NCI-H187 (cell line): ENCODE data around the gene ATG10.
"Not testable (repeated sequence)": the region's sequence is repeated elsewhere in the genome, so short reads cannot be mapped to it uniquely, and the experiment has no call there.

Source experiments
- DNase-seq, 2 experiments: peaks; one replicate each; lab custom pipeline; 2025; lab: John Stamatoyannopoulos, UW

The ATG10 gene

DNA sequence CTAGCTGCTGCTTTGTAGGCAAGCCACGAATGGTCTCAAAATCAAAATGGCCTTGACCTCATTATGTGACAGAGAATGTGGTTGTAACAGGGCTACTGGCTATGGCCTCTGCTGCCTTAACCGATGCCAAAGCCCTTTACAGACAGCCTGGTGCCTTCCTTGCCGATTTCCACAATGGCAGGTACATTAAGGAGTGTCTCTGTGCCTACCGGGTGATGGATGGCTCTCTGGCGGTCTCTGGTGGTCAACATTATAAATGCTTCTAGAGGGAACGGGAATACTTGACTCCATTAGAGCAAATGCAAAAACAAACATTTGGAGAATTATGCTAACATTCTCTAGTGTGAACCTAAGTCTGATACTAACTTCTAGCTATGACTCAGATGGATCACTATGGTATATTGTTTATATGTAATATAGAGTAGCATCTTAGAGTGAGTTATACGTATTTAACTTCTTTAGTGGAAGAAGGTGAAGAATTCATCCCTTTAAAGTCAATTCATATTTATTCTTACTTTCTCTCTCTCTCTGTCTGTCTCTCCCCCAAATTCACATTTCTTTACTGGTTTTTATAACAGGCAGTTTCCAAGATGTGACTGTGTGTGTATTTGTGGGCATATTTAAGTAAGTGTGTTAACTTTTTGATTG, 253.8 kb downstream of the ATG10 start:
- peak; percentile 11 to 31 for DNase-seq

DNA sequence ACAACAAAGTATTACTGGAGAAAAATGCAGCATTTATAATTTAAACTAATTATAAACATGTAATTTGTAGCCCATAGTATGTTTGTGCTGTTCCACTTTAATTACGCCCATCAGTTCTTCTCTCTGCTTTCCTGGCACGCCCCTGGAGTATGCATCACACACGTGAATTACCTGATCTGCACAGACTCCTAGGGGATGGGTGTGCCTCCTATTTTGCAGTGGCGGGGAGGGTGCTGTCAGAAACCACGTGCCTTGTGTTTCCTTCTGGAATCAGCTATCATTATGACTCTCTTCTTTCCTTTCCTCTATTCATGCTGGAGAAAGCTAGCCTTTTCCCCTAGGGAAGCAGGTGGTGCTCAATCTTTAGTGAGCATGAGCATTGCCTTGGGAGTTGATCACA, 263.1 kb downstream of the ATG10 start:
- DNase-seq, result no peak

DNA sequence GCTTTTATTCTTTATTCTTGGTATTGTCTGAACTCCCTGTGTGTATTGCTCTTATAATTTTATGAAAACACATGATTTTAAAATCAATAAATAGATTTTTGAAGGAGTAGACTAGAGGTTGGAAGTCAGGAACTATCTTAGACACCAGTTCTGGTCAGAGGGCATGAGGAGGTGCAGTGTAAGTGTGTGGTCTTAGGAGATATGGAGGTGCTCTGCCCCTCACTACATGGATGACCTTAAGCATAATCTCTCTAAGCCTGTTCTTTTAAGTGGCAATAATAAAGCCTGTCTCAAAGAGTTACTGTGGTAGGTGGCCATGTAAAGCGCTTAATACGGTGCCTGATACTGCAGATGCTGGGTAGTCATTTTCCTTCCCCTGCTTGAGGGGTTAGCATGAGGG, 272.3 kb downstream of the ATG10 start:
- DNase-seq, result no peak

DNA sequence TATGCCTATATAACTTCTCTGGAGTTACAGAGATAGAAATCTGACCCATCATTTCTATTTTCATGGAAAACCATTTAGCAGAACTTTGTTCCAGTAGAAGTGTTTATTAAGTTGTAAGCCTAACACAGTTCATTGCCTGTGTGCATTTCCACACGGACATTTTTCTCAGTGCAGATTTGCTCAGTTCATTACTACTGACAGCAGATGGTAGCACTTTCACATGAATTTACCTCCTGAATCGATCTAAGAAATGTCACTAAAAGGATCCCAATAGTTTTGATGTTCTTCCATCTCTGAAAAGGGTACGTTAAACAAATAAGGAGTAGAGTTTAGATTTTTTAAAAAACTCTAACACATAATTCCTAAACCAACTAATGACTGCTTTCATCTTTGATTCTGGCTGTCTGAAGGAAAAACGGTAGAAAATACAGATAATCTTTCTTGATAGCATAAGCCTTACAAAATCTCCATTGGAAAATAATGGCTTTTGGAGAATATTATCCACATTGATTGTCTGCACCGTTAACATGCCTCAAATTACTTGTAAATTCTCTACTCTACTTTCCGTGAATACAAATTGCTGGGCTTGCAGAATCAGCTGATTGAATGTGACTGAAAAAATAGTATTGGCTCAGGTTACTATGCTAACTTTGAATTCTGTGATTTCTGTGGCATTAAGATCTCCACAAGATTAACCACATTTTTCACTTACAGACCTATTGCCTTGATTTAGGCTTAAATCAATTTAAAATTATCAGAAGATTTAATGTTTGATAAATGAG, 273.2 kb downstream of the ATG10 start:
- no peak for DNase-seq

DNA sequence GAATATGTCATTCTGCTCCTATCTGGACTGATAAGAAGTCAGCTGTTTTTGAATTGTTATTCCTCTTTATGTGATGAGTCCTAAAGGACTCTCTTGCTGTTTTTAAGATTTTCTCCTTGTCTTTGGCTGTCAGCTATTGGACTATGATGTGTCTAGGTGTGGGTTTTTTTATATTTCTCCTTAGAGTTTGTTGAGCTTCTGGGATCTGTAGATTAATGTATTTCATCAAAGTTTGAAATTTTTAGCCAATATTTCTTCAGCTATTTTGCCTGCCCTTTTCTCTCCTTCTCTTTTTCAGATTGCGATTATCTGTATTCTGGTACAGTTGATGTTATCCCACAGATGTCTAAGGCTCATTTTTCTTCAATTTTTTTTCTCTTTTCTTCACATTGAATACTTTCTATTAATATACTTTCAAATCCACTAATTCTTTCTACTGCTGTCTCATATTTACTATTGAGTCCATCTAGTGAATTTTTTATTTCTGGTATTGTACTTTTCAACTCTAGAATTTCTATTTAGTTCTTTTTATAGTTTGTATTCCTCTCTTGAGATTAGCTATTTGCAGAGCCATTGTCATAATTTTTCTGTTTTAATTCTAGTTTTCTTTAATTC, 275.2 kb downstream of the ATG10 start:
- no peak for DNase-seq

DNA sequence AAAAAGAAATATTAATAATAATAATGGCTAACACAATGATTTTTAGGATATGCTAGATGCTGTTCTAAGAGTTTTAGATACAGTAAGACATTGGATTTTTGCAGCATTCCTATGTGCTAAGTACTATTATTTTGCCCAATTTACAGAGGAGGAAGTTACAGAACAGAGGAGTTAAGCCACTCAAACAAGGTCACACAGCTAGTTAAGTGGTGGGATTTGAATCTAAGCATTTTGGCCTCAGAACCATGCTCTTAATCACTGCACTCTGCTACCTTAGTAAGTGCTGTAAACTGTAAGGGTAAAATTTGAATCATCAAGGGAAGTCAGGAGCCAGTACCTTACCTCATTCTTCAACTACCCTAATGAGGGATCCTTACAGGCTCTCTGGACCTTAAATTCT, 280.9 kb downstream of the ATG10 start:
- DNase-seq, result no peak

DNA sequence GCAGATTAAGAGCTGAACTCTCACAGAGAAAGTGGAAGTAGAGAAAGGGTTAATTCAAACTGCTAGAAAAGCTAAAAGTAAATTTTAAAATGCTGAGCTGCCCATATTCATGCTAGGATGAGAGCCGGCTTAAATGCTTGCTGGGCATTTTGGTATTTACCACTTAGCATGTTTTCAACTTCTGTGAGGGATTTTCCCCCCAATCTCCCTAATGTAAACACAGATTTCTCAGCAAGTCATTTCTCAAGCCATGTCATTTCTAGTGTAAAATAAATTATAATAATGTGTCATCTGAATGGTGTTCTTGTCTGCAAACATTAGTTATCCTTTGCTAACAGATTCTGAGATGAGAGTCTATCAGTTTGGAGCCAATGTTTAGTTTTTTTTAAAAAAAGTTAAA, 284.0 kb downstream of the ATG10 start:
- no peak for DNase-seq

DNA sequence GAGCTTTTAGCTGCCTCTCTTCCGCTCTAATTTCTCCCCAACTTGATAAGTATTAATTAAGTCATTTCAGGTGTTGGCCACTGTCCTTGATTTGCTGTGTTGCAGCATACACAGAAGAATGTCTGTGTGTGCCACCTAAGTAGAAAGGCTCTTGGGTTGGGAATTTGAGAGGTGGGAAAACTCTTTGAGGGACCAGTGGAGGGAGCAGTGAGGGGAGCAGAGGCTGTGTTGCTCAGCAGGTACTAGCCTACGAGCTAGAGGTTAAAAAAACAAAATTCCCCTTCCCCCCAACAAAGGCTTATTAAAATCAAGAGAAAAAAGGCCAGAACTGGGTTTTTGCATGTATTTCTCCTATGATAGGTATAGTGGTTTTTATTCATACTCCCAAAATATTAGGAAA, 285.4 kb downstream of the ATG10 start:
- no peak for DNase-seq

DNA sequence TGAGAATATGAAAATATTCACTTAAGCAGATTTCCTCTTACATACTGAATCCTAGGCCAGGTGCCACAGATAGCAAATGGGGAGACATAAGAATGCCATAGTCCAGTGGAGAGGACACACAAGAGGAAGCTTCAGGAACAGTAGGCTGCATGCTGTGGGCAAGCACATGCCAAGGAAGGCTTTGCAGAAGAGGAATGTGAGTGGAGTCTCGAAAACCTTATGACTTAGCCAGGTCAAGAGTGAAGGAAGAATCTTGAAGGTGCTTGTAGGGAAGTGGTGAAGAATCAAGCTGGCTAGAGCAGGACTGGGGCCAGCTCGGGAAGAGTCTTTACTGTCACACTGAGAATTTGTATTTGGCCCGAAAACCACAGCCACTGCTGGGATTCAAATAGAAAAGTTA, 285.9 kb downstream of the ATG10 start:
- no peak for DNase-seq

DNA sequence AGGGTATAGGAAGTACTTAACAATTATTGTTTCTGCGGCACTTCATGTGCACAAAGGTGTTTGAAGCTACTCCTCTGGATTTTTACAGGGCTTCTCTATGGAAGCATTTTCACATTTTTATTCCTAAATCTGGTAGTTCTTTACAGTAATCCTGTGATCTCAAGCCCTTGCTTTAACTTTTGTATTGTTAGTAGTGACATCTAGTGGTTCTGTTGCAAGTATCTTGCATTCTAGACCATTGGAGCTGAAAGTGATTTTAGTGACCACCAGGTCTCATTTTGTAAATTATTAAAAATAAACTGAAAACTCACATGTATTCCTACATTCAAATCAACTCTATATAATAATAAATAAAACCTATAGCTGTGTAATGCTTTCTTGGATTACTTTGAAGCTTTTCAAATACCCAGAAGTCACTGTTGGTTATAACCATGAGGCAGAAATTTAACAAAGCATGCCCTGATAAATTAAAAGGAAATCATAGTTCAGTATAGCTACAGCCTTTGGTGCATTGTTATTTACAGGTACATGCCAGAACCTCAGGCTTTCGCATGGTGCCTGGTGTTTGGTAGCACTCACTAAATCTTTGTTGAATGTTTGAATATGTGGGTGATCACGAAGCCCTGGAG, 287.5 kb downstream of the ATG10 start:
- DNase-seq, result no peak

DNA sequence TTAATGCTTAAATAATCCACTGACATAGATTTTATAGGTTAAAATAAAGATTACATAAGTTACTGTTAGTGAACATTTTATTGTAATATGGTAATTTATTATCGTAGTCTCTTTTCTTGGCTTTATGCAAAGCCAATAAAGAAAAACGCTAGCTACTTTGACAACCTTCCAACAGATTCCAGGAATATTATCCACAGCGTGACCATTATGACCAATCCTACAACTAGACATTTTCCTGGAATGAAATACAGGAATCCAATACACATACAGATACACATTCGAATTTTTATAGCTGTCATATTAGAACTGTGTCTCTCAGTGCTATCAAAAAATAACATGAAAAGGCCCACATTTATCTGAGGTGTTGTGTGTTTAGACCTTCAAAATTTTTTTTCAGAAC, 293.2 kb downstream of the ATG10 start:
- DNase-seq, result no peak

DNA sequence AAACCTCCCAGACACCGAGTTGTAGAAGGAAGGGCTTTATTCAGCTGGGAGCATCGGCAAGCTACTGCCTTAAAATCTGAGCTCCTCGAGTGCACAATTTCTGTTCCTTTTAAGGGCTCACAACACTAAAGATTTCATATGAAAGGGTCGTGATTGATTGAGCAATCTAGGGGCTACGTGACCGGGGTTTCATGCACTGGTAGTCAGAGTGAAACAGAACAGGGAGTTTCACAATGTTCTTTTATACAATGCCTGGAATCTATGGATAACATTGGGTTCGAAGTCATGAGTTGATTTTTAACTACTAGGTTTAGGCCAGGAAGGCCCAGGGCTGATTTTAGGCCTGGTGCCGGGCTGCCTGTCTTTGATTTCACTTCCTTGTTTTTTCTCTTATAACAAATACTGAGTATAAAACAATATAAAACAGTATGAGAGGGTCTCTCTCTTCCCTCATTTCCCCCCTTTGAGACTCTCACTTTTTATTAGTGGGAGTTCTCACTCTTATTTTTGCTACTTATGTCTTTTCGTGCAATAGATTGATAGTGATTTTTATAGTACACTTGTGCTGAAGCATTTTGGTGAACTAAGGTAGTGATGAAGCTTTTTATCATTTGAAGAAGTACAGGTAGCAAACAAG, 295.6 kb downstream of the ATG10 start:
- not testable (repeated sequence) for DNase-seq

DNA sequence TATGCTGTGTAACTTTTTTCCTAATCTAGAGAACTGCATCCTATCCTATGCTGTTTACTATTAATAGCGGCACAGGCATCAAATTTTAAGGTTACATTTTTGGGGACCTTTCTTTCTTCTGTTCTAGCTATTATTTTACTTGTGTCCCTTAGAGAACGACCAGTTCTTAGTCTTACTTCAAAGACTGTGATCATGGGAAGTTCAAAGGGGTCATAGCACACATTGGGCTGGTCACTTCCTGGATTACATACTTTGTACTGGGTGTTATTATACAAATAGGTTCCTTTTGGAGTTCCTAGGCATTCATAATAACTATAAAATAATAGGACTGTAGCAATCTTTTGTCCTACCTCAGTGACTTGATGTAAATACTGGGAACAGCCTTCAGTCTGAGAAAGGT, 297.5 kb downstream of the ATG10 start:
- not testable (repeated sequence) for DNase-seq

DNA sequence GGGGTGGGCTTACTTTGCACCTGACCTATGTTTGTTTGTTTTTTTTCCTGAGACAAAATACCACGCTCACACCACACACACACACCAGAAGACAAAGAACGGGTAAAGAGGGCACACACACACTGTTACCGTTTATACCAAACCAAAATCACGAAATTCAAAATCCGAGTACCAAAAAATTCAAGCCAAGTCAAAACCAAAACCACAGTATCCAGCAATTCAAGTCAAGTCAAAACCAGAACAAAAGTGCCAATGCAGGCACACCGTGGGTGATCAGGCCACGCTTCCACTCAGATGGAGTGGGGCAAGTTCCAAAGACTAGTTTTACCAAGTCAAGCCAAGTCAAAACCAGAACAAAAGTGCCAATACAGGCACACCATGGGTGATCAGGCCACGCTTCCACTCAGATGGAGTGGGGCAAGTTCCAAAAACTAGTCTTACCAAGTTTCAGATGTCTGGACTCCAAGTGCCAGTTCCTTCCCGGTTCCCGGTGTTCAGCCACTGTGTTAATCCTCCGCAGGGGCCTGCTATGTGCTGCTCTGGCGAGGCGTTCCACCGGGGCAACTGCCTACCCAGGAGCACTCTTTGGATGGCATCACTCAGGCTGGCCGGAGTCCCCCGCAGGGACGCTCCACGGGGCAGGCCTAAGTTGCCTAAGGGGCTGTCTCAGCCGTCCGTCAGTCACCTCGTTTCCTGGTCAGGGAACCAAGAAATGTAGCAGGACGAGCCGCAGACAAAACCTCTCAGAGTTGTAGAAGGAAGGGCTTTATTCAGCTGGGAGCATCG, 300.9 kb downstream of the ATG10 start:
- DNase-seq, result not testable (repeated sequence)

DNA sequence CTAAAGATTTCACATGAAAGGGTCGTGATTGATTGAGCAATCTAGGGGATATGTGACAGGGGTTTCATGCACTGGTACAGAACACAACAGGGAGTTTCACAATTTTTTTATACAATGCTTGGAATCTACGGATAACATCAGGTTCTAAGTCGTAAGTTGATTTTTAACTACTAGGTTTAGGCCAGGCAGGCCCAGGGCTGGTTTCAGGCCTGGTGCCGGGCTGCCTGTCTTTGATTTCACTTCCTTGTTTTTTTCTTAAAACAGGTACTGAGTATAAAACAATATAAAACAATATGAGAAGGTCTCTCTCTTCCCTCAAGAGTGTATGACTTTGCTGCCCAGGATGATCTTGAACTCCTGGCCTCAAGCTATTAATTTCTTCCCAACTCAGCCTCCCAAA, 301.6 kb downstream of the ATG10 start:
- not testable (repeated sequence) for DNase-seq

DNA sequence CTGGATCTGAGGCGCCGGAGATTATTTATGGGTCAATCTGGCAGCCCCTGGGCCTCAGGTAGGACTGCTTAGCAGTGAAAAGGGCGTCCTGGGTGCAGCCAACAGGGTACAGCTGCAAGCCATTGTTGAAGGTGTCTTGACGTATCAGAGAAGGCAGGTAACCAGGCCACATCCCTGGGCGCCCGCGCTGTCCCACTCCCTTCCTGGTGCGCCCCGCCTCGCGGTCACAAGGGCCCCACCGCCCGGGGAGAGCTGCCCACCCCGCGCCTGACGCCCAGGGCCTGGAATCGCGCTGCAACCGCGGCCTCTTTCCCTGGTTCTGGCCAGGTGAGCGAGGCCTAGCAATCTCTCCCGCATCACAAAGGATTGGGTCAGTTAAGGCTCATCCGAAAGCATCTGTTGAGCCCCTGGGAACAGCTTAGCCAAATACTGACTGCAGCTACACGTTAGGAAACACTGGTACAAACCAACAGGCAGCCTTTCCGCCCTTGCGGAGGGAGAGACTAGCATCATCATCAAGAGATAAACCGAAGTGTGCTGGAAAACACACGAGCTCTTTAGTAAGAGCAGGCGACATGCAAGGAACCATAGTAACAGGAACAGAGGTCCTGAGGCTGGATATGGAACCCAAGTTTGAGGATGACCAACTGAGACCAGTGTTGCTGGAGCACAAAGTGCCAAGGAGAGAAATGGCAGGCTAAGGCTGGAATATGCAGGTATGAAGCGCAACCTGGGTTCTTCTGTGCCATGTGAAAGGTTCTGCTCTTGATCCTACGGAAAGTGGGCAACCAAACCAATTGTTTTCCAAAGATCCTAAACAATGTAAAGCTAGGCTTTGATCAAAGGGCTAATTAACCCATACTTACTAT, 302.8 kb downstream of the ATG10 start:
- no peak for DNase-seq

DNA sequence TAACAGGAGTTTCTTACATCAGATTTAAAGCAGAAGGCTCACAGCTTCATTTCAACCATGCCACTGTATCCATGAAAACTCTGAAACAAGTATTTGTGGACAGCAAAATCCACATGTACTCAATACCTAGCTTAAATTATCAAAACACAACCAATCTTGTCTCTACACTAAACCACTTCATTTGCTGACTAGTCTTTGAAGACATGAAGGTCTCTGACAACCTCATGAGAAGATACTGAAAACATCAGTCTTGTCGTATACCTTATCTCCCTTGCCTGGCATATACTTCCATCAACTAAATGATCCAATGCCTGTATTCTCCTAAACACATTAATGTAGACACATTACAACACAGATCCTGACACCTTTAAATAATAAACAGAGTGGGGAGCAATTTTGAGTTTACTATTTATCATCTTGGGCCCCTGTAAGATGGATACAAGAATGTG, 303.4 kb downstream of the ATG10 start:
- DNase-seq, result no peak

DNA sequence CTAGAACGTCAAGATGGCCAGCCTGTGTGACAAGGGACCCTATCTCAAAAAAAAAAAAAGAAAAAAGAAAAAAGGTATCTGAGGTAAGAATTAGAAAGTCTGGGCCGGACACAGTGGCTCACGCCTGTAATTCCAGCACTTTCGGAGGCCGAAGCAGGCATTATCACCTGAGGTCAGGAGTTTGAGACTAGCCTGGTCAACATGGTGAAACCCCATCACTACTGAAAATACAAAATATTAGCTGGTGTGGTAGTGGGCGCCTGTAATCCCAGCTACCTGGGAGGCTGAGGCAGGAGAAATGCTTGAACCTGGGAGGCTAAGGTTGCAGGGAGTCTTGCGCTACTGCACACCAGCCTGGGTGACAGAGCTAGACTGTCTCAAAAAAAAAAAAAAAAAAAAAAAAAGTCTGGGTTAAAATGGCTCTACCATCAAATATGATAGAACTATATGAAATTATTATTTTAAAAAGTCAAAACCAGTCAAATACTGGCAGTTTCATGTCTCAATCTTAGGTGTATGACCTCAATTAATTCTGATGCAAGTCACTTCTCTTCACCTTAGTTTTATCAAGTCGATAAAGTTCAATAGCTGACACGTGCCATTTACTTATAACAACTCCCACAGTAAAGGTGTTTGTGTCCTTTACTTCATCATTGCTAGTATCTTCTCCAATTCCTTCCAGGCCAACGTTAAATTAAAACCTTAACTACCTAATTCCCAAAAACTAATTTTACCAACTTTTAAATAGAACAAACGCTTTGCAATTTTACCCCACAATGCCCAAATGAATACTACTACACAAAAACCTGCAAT, 305.2 kb downstream of the ATG10 start:
- no peak for DNase-seq

DNA sequence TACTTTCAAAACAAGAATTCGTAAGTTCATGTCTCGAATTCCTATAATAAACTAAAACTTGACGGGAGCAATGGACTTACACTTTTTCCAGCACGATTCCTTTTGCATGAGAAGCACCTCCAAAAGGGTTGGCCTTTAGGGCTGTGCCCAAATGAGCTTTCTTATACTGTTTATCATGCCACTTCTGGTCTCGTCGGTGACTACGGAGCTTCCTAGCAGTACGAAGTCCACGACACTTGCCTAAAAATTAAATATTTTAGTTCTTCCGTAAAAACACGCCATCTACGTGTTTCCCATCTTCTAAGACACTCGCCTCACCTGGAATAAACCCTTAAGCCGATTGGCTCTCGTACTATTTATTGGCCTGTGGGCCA, 305.8 kb downstream of the ATG10 start:
- no peak for DNase-seq
